ENCODE measurements around the gene PRTN3.

The PRTN3 gene

GRCh38 chr19:883661-884211, 42.9 kb downstream of the PRTN3 start:
- in situ Hi-C loops (cut with MboI; ENCODE audit: low pct_unique_long_range_greater_than_20kb, low sequenced_read_pairs, unreplicated experiment) = no loop called here
- DNase-seq (ENCODE audit: low spot score) = no peak
- TF ChIP-seq, protein P1, sequence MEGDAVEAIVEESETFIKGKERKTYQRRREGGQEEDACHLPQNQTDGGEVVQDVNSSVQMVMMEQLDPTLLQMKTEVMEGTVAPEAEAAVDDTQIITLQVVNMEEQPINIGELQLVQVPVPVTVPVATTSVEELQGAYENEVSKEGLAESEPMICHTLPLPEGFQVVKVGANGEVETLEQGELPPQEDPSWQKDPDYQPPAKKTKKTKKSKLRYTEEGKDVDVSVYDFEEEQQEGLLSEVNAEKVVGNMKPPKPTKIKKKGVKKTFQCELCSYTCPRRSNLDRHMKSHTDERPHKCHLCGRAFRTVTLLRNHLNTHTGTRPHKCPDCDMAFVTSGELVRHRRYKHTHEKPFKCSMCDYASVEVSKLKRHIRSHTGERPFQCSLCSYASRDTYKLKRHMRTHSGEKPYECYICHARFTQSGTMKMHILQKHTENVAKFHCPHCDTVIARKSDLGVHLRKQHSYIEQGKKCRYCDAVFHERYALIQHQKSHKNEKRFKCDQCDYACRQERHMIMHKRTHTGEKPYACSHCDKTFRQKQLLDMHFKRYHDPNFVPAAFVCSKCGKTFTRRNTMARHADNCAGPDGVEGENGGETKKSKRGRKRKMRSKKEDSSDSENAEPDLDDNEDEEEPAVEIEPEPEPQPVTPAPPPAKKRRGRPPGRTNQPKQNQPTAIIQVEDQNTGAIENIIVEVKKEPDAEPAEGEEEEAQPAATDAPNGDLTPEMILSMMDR (IDR thresholded peaks at IDR 0.05; ENCODE audit: extremely low read depth, insufficient read depth, missing control alignments) = no peak

DNA sequence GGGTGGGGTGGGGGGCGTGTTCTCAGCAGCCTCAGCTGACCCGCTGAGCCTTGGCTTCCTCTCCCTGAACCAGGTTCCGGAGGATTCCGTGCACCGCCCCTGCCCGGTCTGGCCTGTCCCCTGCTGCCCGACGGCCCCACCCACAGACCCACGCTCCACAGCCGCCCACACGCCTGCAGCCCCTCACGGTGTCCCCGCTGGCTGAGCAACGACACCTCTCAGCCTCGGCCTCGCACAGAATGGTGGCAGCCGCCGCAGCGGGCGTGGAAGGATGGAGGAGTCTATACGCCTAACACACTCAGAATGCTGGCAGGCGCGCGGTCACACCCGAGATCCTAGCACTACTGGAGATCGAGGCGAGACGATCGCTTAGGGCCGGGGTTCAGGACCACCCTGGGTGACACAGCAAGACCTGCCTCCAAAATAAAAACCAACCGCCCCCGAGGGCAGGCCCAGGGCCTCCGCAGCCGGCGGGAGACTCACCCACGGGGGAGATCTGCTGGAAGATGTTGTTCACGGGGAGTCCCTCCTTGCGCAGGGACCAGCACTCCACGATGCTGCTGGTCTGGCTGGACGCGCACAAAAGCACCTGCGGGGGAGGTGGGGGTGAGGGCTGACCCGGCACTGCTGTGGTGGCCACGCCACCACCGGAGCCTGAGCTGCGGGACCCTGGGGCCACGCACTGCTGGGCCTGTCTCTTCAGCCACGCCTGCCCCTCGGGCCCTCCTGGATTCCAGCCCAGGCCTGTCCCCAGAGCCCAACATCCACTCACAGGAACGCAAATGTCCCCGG, 43.8 kb downstream of the PRTN3 start:
- DNase-seq (ENCODE audit: low spot score) = no peak
- TF ChIP-seq, protein P1 (IDR thresholded peaks at IDR 0.05; ENCODE audit: extremely low read depth, insufficient read depth, missing control alignments) = no peak
- in situ Hi-C loops (cut with MboI; ENCODE audit: low pct_unique_long_range_greater_than_20kb, low sequenced_read_pairs, unreplicated experiment) = no loop called here

DNA sequence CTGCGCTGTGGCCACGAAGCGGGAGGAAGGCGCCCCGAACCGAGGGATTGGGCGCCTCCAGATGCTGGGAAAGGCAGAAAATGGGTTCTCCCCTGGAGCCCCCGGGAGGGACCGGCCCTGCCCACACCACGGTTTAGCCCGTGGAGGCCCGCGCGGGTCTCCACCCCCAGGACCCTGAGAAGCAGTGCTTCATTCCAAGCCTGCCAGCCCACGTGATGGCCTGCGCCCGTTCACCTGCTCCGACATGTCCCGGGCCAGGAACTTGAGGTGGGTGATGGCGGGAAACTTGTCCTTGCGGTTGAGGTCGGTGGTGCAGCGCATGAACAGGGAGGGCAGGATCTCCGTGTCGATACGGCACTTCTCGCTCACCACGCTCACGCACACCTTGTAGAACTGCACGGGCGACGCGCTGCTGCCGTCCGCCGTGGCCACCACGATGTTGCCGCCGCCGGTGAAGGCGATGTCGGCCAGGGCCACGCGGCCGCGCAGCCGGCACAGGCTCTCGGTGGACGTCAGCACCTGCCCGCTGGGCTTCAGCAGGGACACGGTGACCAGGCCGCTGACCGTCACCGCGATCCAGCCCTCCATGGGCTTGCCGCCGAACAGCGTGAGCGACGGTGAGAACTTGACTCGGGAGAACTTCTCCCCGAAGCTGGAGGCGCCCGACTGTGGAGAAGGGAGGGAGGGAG, 44.9 kb downstream of the PRTN3 start:
- in situ Hi-C loops (cut with MboI; ENCODE audit: low pct_unique_long_range_greater_than_20kb, low sequenced_read_pairs, unreplicated experiment) = no loop called here
- DNase-seq (ENCODE audit: low spot score) = no peak
- TF ChIP-seq, protein P1 (IDR thresholded peaks at IDR 0.05; ENCODE audit: extremely low read depth, insufficient read depth, missing control alignments) = no peak

GRCh38 chr19:887072-887471, 46.3 kb downstream of the PRTN3 start:
- in situ Hi-C loops (cut with MboI; ENCODE audit: low pct_unique_long_range_greater_than_20kb, low sequenced_read_pairs, unreplicated experiment) = no loop called here
- TF ChIP-seq, protein P1 (IDR thresholded peaks at IDR 0.05; ENCODE audit: extremely low read depth, insufficient read depth, missing control alignments) = no peak
- no peak for DNase-seq (ENCODE audit: low spot score)

DNA sequence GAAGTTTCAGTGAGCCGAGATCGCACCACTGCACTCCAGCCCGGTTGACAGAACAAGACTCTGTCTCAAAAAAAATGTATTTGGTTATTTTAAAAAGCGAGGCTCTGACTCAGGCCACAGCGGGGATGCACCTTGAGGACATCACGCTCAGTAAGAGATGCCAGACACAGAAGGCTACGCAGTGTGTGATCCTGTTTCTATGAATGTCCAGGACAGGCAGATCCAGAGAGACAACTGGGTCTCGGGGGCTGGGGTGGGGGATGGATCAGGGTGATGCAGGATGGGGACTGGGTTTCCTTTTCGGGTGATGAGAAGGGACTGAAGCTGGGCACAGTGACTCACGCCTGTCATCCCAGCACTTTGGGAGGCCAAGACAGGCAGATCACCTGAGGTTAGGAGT, 46.8 kb downstream of the PRTN3 start:
- in situ Hi-C loops (cut with MboI; ENCODE audit: low pct_unique_long_range_greater_than_20kb, low sequenced_read_pairs, unreplicated experiment) = no loop called here

More for the DNA sequence above, 46.8 kb downstream of the PRTN3 start:
- TF ChIP-seq, protein P1 (IDR thresholded peaks at IDR 0.05; ENCODE audit: extremely low read depth, insufficient read depth, missing control alignments) = no peak
- DNase-seq (ENCODE audit: low spot score) = no peak

Data from GM13977 (cell line).